ENCODE data around the gene WDFY2.

DNA sequence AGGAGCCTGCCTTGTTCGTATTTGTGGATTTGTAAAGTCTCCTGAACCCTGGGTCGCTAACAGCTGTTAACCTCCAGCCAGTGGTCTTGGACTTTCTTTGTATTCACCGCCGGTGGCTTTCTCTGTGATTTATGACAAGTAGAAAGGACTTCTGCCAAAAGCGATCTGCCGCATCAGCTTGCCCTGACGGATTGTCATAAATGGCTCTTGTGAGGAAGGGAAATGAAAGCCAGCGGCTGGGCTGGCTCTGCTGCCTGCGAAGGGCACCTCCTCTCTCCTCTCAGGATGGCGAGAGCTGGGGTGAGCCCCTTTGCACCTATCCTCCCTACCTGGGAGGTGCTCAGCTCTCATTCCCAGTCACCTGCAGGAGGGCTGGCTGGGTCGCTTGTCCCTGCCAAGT, 194.1 kb downstream of the WDFY2 start:
- TF ChIP-seq CTCF (conservative IDR thresholded peaks at IDR 0.05 in 1 of 2, IDR thresholded peaks at IDR 0.05 in 1 of 2; ENCODE audit: extremely low read depth in 1 of 2, insufficient read depth in 1 of 2, low read depth in 1 of 2, low read length in 2 of 2) (no peak), EZH2 (IDR thresholded peaks at IDR 0.05; ENCODE audit: borderline replicate concordance, low read length) (no peak)

All from mammary epithelial cell (primary cell).